HG02623 (cell line): Measurements from ENCODE around the gene NIPA2.

Experiments
- ATAC-seq: cut with Tn5 transposase; IDR thresholded peaks from one replicate; pipeline ENCODE4 v1.9.1; 2021; ENCODE audit warnings: moderate library complexity; ENCODE audit not compliant: unreplicated experiment

The NIPA2 gene

GRCh38 chr15:22831473-22831872, 7.0 kb upstream of the NIPA2 start:
- ATAC-seq, result no peak

- no peak for ATAC-seq
Observed at GRCh38 chr15:22839046-22839695, 705 bp downstream of the NIPA2 start.

- ATAC-seq, result no peak
Observed at GRCh38 chr15:22844421-22845288, 6.2 kb downstream of the NIPA2 start.

GRCh38 chr15:22845289-22845900, 6.9 kb downstream of the NIPA2 start:
- no peak for ATAC-seq

- ATAC-seq, result no peak
Observed at GRCh38 chr15:22846073-22846472, 7.6 kb downstream of the NIPA2 start.

GRCh38 chr15:22850055-22850454, 11.6 kb downstream of the NIPA2 start:
- no peak for ATAC-seq

GRCh38 chr15:22851513-22851912, 13.0 kb downstream of the NIPA2 start:
- ATAC-seq, result no peak

- ATAC-seq, result no peak
Observed at GRCh38 chr15:22855791-22856190, 17.3 kb downstream of the NIPA2 start.

GRCh38 chr15:22856659-22857058, 18.2 kb downstream of the NIPA2 start:
- no peak for ATAC-seq

GRCh38 chr15:22861161-22861560, 22.7 kb downstream of the NIPA2 start:
- no peak for ATAC-seq

- no peak for ATAC-seq
Observed at GRCh38 chr15:22863356-22863755, 24.9 kb downstream of the NIPA2 start.

GRCh38 chr15:22866079-22866478, 27.6 kb downstream of the NIPA2 start:
- no peak for ATAC-seq

- no peak for ATAC-seq
Observed at GRCh38 chr15:22867886-22868285, 29.4 kb downstream of the NIPA2 start.

GRCh38 chr15:22868495-22868894, 30.0 kb downstream of the NIPA2 start:
- ATAC-seq, result no peak

- ATAC-seq, result no peak
Observed at GRCh38 chr15:22868928-22869327, 30.5 kb downstream of the NIPA2 start.

- ATAC-seq, result no peak
Observed at GRCh38 chr15:22869856-22870255, 31.4 kb downstream of the NIPA2 start.

- no peak for ATAC-seq
Observed at GRCh38 chr15:22870865-22871264, 32.4 kb downstream of the NIPA2 start.

GRCh38 chr15:22871481-22872086, 33.1 kb downstream of the NIPA2 start:
- ATAC-seq, result no peak

- no peak for ATAC-seq
Observed at GRCh38 chr15:22872936-22873701, 34.7 kb downstream of the NIPA2 start.

- ATAC-seq, result no peak
Observed at GRCh38 chr15:22873841-22874240, 35.4 kb downstream of the NIPA2 start.

- no peak for ATAC-seq
Observed at GRCh38 chr15:22874256-22874655, 35.8 kb downstream of the NIPA2 start.
